ENCODE data around the gene FGF21. TPM values are rescaled to one million over a fixed set of nuclear protein-coding genes. Genes with fewer than 3 reads are reported as not detected.
"Not testable (repeated sequence)": the region's sequence is repeated elsewhere in the genome, so short reads cannot be mapped to it uniquely, and the experiment has no call there.

FGF21 gene
- total RNA-seq, 3 donors from 2014 or later, result not detected

DNA sequence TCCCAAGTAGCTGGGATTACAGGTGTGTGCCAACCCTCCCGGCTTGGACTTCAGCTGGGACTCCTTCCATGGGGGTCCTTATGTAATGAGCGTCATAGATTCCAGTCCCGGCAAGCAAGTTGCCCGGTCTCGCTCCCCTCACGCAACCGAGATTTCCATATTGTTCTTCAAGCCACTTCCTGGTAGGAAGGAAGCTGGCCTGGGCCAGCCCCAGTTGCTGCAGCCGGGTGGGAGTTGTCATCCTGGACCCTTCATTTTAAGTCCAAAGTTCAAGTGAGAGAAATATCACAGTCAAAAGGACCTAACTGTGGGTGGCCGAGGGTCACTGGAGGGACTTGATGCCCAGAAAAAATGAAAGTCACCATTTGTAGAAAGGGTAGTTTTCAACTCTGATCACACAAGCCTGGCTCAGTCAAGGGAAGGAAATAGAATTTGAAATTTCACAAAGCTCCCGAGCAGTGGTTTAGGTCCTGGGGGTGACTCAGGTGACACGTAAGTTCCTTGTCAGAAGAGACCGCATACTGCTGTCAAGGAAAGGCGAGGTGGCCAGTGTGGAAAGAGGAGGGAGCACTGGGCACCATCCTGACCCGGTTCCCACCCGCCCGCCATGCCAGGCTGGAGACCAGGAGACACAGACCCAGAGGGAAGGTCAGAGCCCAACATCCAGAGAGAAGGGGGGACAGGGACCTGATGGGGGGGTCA, 5.3 kb downstream of the FGF21 start:
- Histone ChIP-seq H3K9me3 (no peaks in the 10 kb centered on the region), H3K4me1 (ENCODE audit: low read depth) (no peaks in the 10 kb centered on the region), H3K36me3 (ENCODE audit: low read depth) (no peaks in the 10 kb centered on the region), H3K4me3 (no peak overlapping the region)
- DNase-seq (no peak), ATAC-seq (no peak)
- intact Hi-C loops (cut with DNase I, micrococcal nuclease), result no loop called here
- no peak for TF ChIP-seq CTCF (IDR thresholded peaks at IDR 0.05)

DNA sequence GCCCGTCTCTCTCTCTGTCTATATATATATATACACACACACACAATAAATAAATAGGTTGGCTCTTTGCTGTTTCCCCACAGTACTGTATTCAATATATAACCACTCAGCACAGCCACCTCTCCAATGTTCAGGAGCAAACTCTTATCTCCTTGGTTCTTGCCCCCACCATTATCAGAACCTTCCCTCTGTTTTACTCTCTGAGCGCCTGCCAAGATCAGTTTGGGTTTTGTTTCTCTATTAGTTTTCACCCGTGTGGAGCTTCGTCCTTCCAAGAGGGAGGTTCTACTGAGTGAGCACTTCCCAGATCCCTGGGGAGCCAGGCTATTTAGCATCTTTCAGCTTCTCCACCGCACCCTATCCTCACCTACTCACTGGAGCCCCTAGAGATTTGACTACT, 10.5 kb downstream of the FGF21 start:
- H3K4me3 ChIP-seq; DNase-seq; H3K9me3 ChIP-seq; intact Hi-C loops (cut with DNase I, micrococcal nuclease); H3K4me1 ChIP-seq (ENCODE audit: low read depth); H3K36me3 ChIP-seq (ENCODE audit: low read depth); ATAC-seq: not testable (repeated sequence)

- H3K4me3 ChIP-seq; H3K9me3 ChIP-seq; intact Hi-C loops (cut with DNase I, micrococcal nuclease); DNase-seq; ATAC-seq; H3K4me1 ChIP-seq (ENCODE audit: low read depth); H3K36me3 ChIP-seq (ENCODE audit: low read depth): not testable (repeated sequence)
Observed at GRCh38 chr19:48768171-48768753, 12.9 kb downstream of the FGF21 start.

- Histone ChIP-seq H3K9me3 (no peaks in the 10 kb centered on the region), H3K4me3 (no peak overlapping the region), H3K4me1 (ENCODE audit: low read depth) (no peaks in the 10 kb centered on the region), H3K36me3 (ENCODE audit: low read depth) (no peaks in the 10 kb centered on the region)
- intact Hi-C loops (cut with DNase I, micrococcal nuclease), result no loop called here
- ATAC-seq (no peak), DNase-seq (no peak)
- no peak for TF ChIP-seq CTCF (IDR thresholded peaks at IDR 0.05)
Observed at GRCh38 chr19:48768994-48769713, 13.8 kb downstream of the FGF21 start.

DNA sequence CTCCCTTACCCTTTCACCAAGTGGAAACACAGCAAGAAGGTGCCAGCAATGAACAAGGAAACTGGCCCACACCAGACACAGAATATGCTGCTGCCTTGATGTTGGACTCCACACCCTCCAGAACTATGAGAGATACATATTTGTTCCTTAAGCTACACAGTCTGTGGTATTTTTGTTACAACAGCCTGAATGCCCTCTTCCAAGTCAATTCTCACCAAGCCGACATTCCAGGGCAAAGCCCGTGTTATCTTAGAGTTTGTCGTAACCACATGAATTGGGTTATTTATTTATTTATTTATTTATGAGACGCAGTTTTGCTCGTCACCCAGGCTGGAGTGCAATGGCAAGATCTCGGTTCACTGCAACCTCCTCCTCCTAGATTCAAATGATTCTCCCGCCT, 14.9 kb downstream of the FGF21 start:
- intact Hi-C loops (cut with DNase I, micrococcal nuclease), result no loop called here
- Histone ChIP-seq H3K4me3 (no peak overlapping the region), H3K9me3 (no peaks in the 10 kb centered on the region), H3K4me1 (ENCODE audit: low read depth) (no peaks in the 10 kb centered on the region), H3K36me3 (ENCODE audit: low read depth) (no peaks in the 10 kb centered on the region)
- DNase-seq (no peak), ATAC-seq (no peak)
- no peak for TF ChIP-seq CTCF (IDR thresholded peaks at IDR 0.05)

DNA sequence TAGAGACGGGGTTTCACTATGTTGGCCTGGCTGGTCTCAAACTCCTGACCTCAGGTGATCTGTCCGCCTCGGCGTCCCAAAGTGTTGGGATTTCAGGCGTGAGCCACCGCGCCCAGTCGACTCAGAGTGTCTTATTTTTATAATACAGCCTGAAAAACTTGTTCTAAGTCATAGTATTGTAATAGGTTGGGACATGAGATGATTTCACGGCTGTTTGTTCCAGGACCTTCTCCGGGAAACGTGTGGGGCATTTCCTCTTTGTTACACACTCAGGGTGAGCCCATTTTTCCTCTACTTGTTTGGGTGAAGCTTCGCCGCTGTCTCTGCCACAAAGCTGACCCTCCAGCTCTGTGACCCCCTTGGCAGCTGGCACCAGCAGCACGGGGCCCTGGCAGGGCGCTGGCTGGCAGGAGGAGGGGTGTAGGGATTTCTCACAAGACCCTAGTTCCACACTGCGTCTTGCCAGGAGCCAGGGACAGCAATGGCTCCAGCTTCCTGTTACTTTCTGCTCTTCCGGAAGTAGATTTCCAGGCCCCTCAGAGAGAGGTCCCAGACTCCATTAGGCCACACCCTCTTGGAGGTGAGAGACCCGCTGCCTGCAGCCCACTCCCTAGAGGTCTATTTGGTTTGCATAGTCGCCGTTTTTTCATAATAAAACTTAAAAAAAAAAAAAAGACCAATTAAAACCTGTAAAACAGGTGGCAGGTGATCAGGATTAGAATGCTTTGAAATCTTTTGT, 15.6 kb downstream of the FGF21 start:
- ATAC-seq, result no peak
- DNase-seq, result no peak
- no peaks in the 10 kb centered on the region for H3K4me1 ChIP-seq (ENCODE audit: low read depth)

More for the DNA sequence above, 15.6 kb downstream of the FGF21 start:
- Histone ChIP-seq H3K4me3 (no peak overlapping the region), H3K9me3 (no peaks in the 10 kb centered on the region), H3K36me3 (ENCODE audit: low read depth) (no peaks in the 10 kb centered on the region)
- TF ChIP-seq CTCF (IDR thresholded peaks at IDR 0.05), result no peak
- intact Hi-C loops (cut with DNase I, micrococcal nuclease), result no loop called here

Measured in mucosa of descending colon (tissue), 3 donors.